Measurements from ENCODE around the gene DSTYK.
A peak's percentile ranks its signal among the peaks of the same experiment; 100 is the strongest.

Gene DSTYK

GRCh38 chr1:205248793-205249601 is 37.5 kb upstream of the DSTYK start (continued):
- TF ChIP-seq ZIC2 (tag by site-specific recombination; IDR thresholded peaks at IDR 0.05) (peak; percentile 88), ZFHX2 (tag by site-specific recombination; conservative IDR thresholded peaks at IDR 0.05) (peak; percentile 31; the same call in 1 of the 2 replicates), IKZF3 (tag by site-specific recombination; IDR thresholded peaks at IDR 0.05) (0 out of 2 replicates have a peak, but pooled peaks have one; percentile 27), GLIS1 (tag by site-specific recombination; IDR thresholded peaks at IDR 0.05) (peak; percentile 70), AEBP2 (tag by site-specific recombination; IDR thresholded peaks at IDR 0.05; ENCODE audit: borderline replicate concordance) (no peak), KLF1 (tag by site-specific recombination; IDR thresholded peaks at IDR 0.05) (0 out of 2 replicates have a peak, but pooled peaks have one; percentile 17), ZFP37 (tag by site-specific recombination; IDR thresholded peaks at IDR 0.05) (no peak), ZBTB20 (tag by site-specific recombination; IDR thresholded peaks at IDR 0.05) (peak; percentile 50; the same call in 1 of the 2 replicates), ZBTB1 (tag by site-specific recombination; IDR thresholded peaks at IDR 0.05) (no peak), GLIS2 (tag by site-specific recombination; IDR thresholded peaks at IDR 0.05) (peak; percentile 49), ZNF660 (tag by site-specific recombination; IDR thresholded peaks at IDR 0.05) (peak; percentile 51; the same call in 1 of the 2 replicates), KLF17 (tag by site-specific recombination; IDR thresholded peaks at IDR 0.05) (peak; percentile 38; the same call in 1 of the 2 replicates), ZNF792 (tag by site-specific recombination; IDR thresholded peaks at IDR 0.05) (0 out of 2 replicates have a peak, but pooled peaks have one; percentile 21), PATZ1 (tag by site-specific recombination; IDR thresholded peaks at IDR 0.05) (peak; percentile 28; the same call in 1 of the 2 replicates), GFI1B (tag by site-specific recombination; IDR thresholded peaks at IDR 0.05) (no peak), ZNF335 (tag by site-specific recombination; conservative IDR thresholded peaks at IDR 0.05) (no peak), ZNF558 (tag by site-specific recombination; IDR thresholded peaks at IDR 0.05) (0 out of 2 replicates have a peak, but pooled peaks have one; percentile 17), ZSCAN30 (tag by site-specific recombination; IDR thresholded peaks at IDR 0.05) (peak; percentile 97), ZNF341 (tag by site-specific recombination; IDR thresholded peaks at IDR 0.05; ENCODE audit: low read depth) (no peak), KLF9 (tag by site-specific recombination; IDR thresholded peaks at IDR 0.05; ENCODE audit: low read depth) (peak; percentile 28; the same call in 1 of the 2 replicates), PRDM10 (tag by site-specific recombination; IDR thresholded peaks at IDR 0.05) (peak; percentile 53; the same call in 1 of the 2 replicates), ZNF600 (tag by site-specific recombination; IDR thresholded peaks at IDR 0.05) (peak; percentile 71), ZNF692 (tag by site-specific recombination; IDR thresholded peaks at IDR 0.05) (0 out of 2 replicates have a peak, but pooled peaks have one; percentile 22), ZNF623 (tag by site-specific recombination; IDR thresholded peaks at IDR 0.05) (no peak), ZNF76 (tag by site-specific recombination; IDR thresholded peaks at IDR 0.05; ENCODE audit: borderline replicate concordance, low read depth) (no peak)
- TF ChIP-seq, protein P1, sequence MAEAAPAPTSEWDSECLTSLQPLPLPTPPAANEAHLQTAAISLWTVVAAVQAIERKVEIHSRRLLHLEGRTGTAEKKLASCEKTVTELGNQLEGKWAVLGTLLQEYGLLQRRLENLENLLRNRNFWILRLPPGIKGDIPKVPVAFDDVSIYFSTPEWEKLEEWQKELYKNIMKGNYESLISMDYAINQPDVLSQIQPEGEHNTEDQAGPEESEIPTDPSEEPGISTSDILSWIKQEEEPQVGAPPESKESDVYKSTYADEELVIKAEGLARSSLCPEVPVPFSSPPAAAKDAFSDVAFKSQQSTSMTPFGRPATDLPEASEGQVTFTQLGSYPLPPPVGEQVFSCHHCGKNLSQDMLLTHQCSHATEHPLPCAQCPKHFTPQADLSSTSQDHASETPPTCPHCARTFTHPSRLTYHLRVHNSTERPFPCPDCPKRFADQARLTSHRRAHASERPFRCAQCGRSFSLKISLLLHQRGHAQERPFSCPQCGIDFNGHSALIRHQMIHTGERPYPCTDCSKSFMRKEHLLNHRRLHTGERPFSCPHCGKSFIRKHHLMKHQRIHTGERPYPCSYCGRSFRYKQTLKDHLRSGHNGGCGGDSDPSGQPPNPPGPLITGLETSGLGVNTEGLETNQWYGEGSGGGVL (tag by site-specific recombination; IDR thresholded peaks at IDR 0.05), result peak; percentile 60; the same call in 1 of the 2 replicates

Data from HEK293 (cell line).